GM21447 (cell line): ENCODE data around the gene CLDN34.

Experiments used
- ATAC-seq: cut with Tn5 transposase; IDR thresholded peaks from one replicate; pipeline ENCODE4 v1.9.1; 2021; ENCODE audit not compliant: unreplicated experiment

Gene CLDN34

GRCh38 chrX:9966775-9967408 is at the start of gene CLDN34:
TSS of gene CLDN34 (plus strand) at chrX:9967358. CDS start at chrX:9967358, 0 bp downstream.
- no peak for ATAC-seq

- ATAC-seq = no peak
Observed at GRCh38 chrX:9917861-9918260, 49.3 kb upstream of the CLDN34 start.

- ATAC-seq = no peak
Observed at GRCh38 chrX:9919632-9920172, 47.5 kb upstream of the CLDN34 start.

GRCh38 chrX:9921407-9921806 is 45.8 kb upstream of the CLDN34 start:
- ATAC-seq = no peak

GRCh38 chrX:9923357-9923756 is 43.8 kb upstream of the CLDN34 start:
- ATAC-seq = no peak

- ATAC-seq = no peak
Observed at GRCh38 chrX:9926002-9926401, 41.2 kb upstream of the CLDN34 start.

- ATAC-seq = no peak
Observed at GRCh38 chrX:9927698-9928482, 39.3 kb upstream of the CLDN34 start.

GRCh38 chrX:9935436-9935835 is 31.7 kb upstream of the CLDN34 start:
- no peak for ATAC-seq

- ATAC-seq = no peak
Observed at GRCh38 chrX:9937761-9938160, 29.4 kb upstream of the CLDN34 start.

- no peak for ATAC-seq
Observed at GRCh38 chrX:9938516-9938915, 28.6 kb upstream of the CLDN34 start.

- ATAC-seq = no peak
Observed at GRCh38 chrX:9940421-9940820, 26.7 kb upstream of the CLDN34 start.

GRCh38 chrX:9942086-9942485 is 25.1 kb upstream of the CLDN34 start:
- peak; percentile 90 for ATAC-seq

- ATAC-seq = no peak
Observed at GRCh38 chrX:9943420-9943819, 23.7 kb upstream of the CLDN34 start.

- ATAC-seq = no peak
Observed at GRCh38 chrX:9947131-9947794, 19.9 kb upstream of the CLDN34 start.

- ATAC-seq = no peak
Observed at GRCh38 chrX:9948406-9948805, 18.8 kb upstream of the CLDN34 start.

GRCh38 chrX:9952300-9952699 is 14.9 kb upstream of the CLDN34 start:
- ATAC-seq = no peak

- ATAC-seq = no peak
Observed at GRCh38 chrX:9953396-9953795, 13.8 kb upstream of the CLDN34 start.

- ATAC-seq = no peak
Observed at GRCh38 chrX:9955506-9955905, 11.7 kb upstream of the CLDN34 start.

GRCh38 chrX:9957743-9958142 is 9.4 kb upstream of the CLDN34 start:
- no peak for ATAC-seq

- ATAC-seq = no peak
Observed at GRCh38 chrX:9958183-9958582, 9.0 kb upstream of the CLDN34 start.

- no peak for ATAC-seq
Observed at GRCh38 chrX:9961750-9962149, 5.4 kb upstream of the CLDN34 start.

- no peak for ATAC-seq
Observed at GRCh38 chrX:9977635-9978034, 10.5 kb downstream of the CLDN34 start.
